Stimulated activated naive B cell treated with anti-CD40 and anti-IgM and Interleukin-4, amounts not matched to agents 10 μg/mL and 1 μg/mL and 100 μg/mL, for 72 hours (primary cell): ENCODE data around the gene TPM2.
"Not testable (repeated sequence)": the region's sequence is repeated elsewhere in the genome, so short reads cannot be mapped to it uniquely, and the experiment has no call there.

Experiments used
- ATAC-seq, 2 donors: fragments of 150-1000 bp; cut with Tn5 transposase; replicated peaks; 2 replicates each; pipeline ENCODE4 v1.10.0; 2021; ENCODE audit warnings: moderate library complexity in 1 of 2
- DNase-seq: peaks from one replicate; pipeline ENCODE4 v3.0.0; 2021
- H3K27ac Mint-ChIP-seq: one replicate; pipeline ENCODE4 v1.8.0; 2022; ENCODE audit warnings: mild to moderate bottlenecking, mixed read lengths
- H3K27me3 Mint-ChIP-seq, 2 donors: one replicate each; pipeline ENCODE4 v1.8.0; 2022; ENCODE audit warnings: mixed read lengths in 2 of 2
- H3K36me3 Mint-ChIP-seq, 2 donors: one replicate each; pipeline ENCODE4 v1.8.0; 2022; ENCODE audit warnings: mixed read lengths in 2 of 2, mild to moderate bottlenecking in 1 of 2
- H3K4me1 Mint-ChIP-seq, 2 donors: one replicate each; pipeline ENCODE4 v1.8.0; 2022; ENCODE audit warnings: mixed read lengths in 2 of 2, mild to moderate bottlenecking in 1 of 2
- H3K4me3 Mint-ChIP-seq, 2 donors: one replicate each; pipeline ENCODE4 v1.8.0; 2022; ENCODE audit warnings: mild to moderate bottlenecking in 2 of 2, mixed read lengths in 2 of 2, moderate library complexity in 1 of 2
- H3K9me3 Mint-ChIP-seq, 2 donors: one replicate each; pipeline ENCODE4 v1.8.0; 2022; ENCODE audit warnings: mixed read lengths in 2 of 2, mild to moderate bottlenecking in 1 of 2

TPM2 gene

GRCh38 chr9:35656348-35656747 is 33.4 kb downstream of the TPM2 start:
- Mint-ChIP-seq H3K4me1 (peaks cover 40 to 63% of the 10 kb centered on the region in 2 donors), H3K4me3 (no peak overlapping the region), H3K27me3 (peaks cover 5% of the 10 kb centered on the region in 2 donors), H3K27ac (peak overlapping the region; percentile 99), H3K9me3 (peaks cover 0 to 2% of the 10 kb centered on the region in 2 donors), H3K36me3 (peaks cover 22 to 27% of the 10 kb centered on the region in 2 donors)
- DNase-seq (no peak), ATAC-seq (no peak)

GRCh38 chr9:35653611-35654010 is 36.1 kb downstream of the TPM2 start:
- DNase-seq (no peak), ATAC-seq (no peak)
- Mint-ChIP-seq H3K27me3 (peaks cover 5% of the 10 kb centered on the region in 2 donors), H3K27ac (no peak overlapping the region), H3K4me1 (peaks cover 44 to 64% of the 10 kb centered on the region in 2 donors), H3K9me3 (peaks cover 0 to 2% of the 10 kb centered on the region in 2 donors), H3K4me3 (no peak overlapping the region), H3K36me3 (peaks cover 4 to 6% of the 10 kb centered on the region in 2 donors)

GRCh38 chr9:35652829-35653209 is 36.9 kb downstream of the TPM2 start:
- Mint-ChIP-seq H3K4me1 (peaks cover 49 to 69% of the 10 kb centered on the region in 2 donors), H3K4me3 (no peak overlapping the region), H3K27ac (no peak overlapping the region), H3K27me3 (peaks cover 2% of the 10 kb centered on the region in 2 donors), H3K9me3 (peaks cover 0 to under 1% of the 10 kb centered on the region in 2 donors), H3K36me3 (peaks cover 2 to 4% of the 10 kb centered on the region in 2 donors)
- ATAC-seq (no peak), DNase-seq (no peak)

GRCh38 chr9:35651956-35652828 is 37.5 kb downstream of the TPM2 start:
- H3K4me3 Mint-ChIP-seq = no peak overlapping the region
- no peaks in the 10 kb centered on the region for H3K27me3 Mint-ChIP-seq
- no peaks in the 10 kb centered on the region for H3K36me3 Mint-ChIP-seq
- H3K27ac Mint-ChIP-seq = no peak overlapping the region
- peaks cover 48 to 69% of the 10 kb centered on the region in 2 donors for H3K4me1 Mint-ChIP-seq
- no peak for DNase-seq
- no peaks in the 10 kb centered on the region for H3K9me3 Mint-ChIP-seq
- no peak for ATAC-seq

GRCh38 chr9:35650341-35651158 is 39.2 kb downstream of the TPM2 start, which contains the start of gene SIT1:
Gene SIT1 (minus strand): TSS chr9:35650931. CDS start chr9:35650853, 78 bp downstream.
- Mint-ChIP-seq H3K27ac (peak within 1 kb of the TSS; percentile 87), H3K27me3 (no peaks in the 10 kb centered on the region), H3K36me3 (peaks cover 0 to 4% of the 10 kb centered on the region in 2 donors), H3K4me3 (peak within 1 kb of the TSS; percentile 51 to 82), H3K4me1 (peaks cover 41 to 67% of the 10 kb centered on the region in 2 donors), H3K9me3 (no peaks in the 10 kb centered on the region)
- ATAC-seq (no peak), DNase-seq (no peak)

GRCh38 chr9:35649431-35650340 is 40.0 kb downstream of the TPM2 start:
- peaks cover 1 to 5% of the 10 kb centered on the region in 2 donors for H3K36me3 Mint-ChIP-seq
- peak overlapping the region; percentile 51 to 82 for H3K4me3 Mint-ChIP-seq
- ATAC-seq = no peak
- peaks cover 41 to 75% of the 10 kb centered on the region in 2 donors for H3K4me1 Mint-ChIP-seq
- no peak for DNase-seq
- no peaks in the 10 kb centered on the region for H3K27me3 Mint-ChIP-seq
- peak overlapping the region; percentile 87 for H3K27ac Mint-ChIP-seq
- no peaks in the 10 kb centered on the region for H3K9me3 Mint-ChIP-seq

GRCh38 chr9:35646533-35647265 is 43.0 kb downstream of the TPM2 start:
- peaks cover 9 to 10% of the 10 kb centered on the region in 2 donors for H3K36me3 Mint-ChIP-seq
- ATAC-seq (peak; percentile 82 to 84), DNase-seq (peak; percentile 88)
- H3K27ac Mint-ChIP-seq = peak overlapping the region; percentile 91
- H3K4me3 Mint-ChIP-seq = peak overlapping the region; percentile 87 to 100
- H3K9me3 Mint-ChIP-seq = peaks cover 0 to 1% of the 10 kb centered on the region in 2 donors
- peaks cover 60 to 93% of the 10 kb centered on the region in 2 donors for H3K4me1 Mint-ChIP-seq
- H3K27me3 Mint-ChIP-seq = no peaks in the 10 kb centered on the region

- ATAC-seq (no peak), DNase-seq (no peak)
- no peaks in the 10 kb centered on the region for H3K27me3 Mint-ChIP-seq
- H3K36me3 Mint-ChIP-seq = peaks cover 10% of the 10 kb centered on the region in 2 donors
- H3K4me1 Mint-ChIP-seq = peaks cover 62 to 93% of the 10 kb centered on the region in 2 donors
- peak overlapping the region; percentile 87 to 100 for H3K4me3 Mint-ChIP-seq
- H3K27ac Mint-ChIP-seq = peak overlapping the region; percentile 91
- peaks cover 0 to 1% of the 10 kb centered on the region in 2 donors for H3K9me3 Mint-ChIP-seq
These were observed 43.6 kb downstream of the TPM2 start for GRCh38 chr9:35646153-35646532.

GRCh38 chr9:35645736-35646135 is 44.0 kb downstream of the TPM2 start:
- H3K36me3 Mint-ChIP-seq = peaks cover 14% of the 10 kb centered on the region in 2 donors
- not testable (repeated sequence) for H3K9me3 Mint-ChIP-seq, DNase-seq, ATAC-seq, H3K27me3 Mint-ChIP-seq
- H3K4me1 Mint-ChIP-seq = peaks cover 62 to 93% of the 10 kb centered on the region in 2 donors
- peak overlapping the region; percentile 87 to 100 for H3K4me3 Mint-ChIP-seq
- H3K27ac Mint-ChIP-seq = peak overlapping the region; percentile 91

GRCh38 chr9:35643046-35643445 is 46.7 kb downstream of the TPM2 start:
- Mint-ChIP-seq H3K4me1 (peaks cover 55 to 88% of the 10 kb centered on the region in 2 donors), H3K9me3 (peaks cover 4 to 6% of the 10 kb centered on the region in 2 donors), H3K27ac (peak overlapping the region; percentile 90), H3K4me3 (no peak overlapping the region), H3K27me3 (no peaks in the 10 kb centered on the region), H3K36me3 (peaks cover 25 to 27% of the 10 kb centered on the region in 2 donors)
- no peak for DNase-seq
- ATAC-seq = no peak

- DNase-seq, ATAC-seq, H3K27me3 Mint-ChIP-seq: not testable (repeated sequence)
- H3K27ac Mint-ChIP-seq = peak overlapping the region; percentile 91
- H3K36me3 Mint-ChIP-seq = peaks cover 31 to 35% of the 10 kb centered on the region in 2 donors
- H3K9me3 Mint-ChIP-seq = peaks cover 8 to 14% of the 10 kb centered on the region in 2 donors
- peak overlapping the region in 1 of 2 donors; percentile 37 for H3K4me3 Mint-ChIP-seq
- peaks cover 64 to 91% of the 10 kb centered on the region in 2 donors for H3K4me1 Mint-ChIP-seq
These were observed 48.2 kb downstream of the TPM2 start for GRCh38 chr9:35641478-35641877.

- Mint-ChIP-seq H3K4me3 (peak overlapping the region; percentile 55 to 62), H3K27ac (peak overlapping the region; percentile 84), H3K36me3 (peaks cover 27 to 35% of the 10 kb centered on the region in 2 donors), H3K9me3 (peaks cover 8 to 14% of the 10 kb centered on the region in 2 donors), H3K4me1 (peaks cover 68 to 91% of the 10 kb centered on the region in 2 donors)
- H3K27me3 Mint-ChIP-seq, DNase-seq, ATAC-seq: not testable (repeated sequence)
These were observed 49.3 kb downstream of the TPM2 start for GRCh38 chr9:35640431-35640830.

- H3K4me1 Mint-ChIP-seq = peaks cover 72 to 91% of the 10 kb centered on the region in 2 donors
- peak overlapping the region; percentile 46 to 63 for H3K4me3 Mint-ChIP-seq
- no peak for ATAC-seq
- peaks cover 25 to 33% of the 10 kb centered on the region in 2 donors for H3K36me3 Mint-ChIP-seq
- H3K27me3 Mint-ChIP-seq = no peaks in the 10 kb centered on the region
- peaks cover 8 to 14% of the 10 kb centered on the region in 2 donors for H3K9me3 Mint-ChIP-seq
- DNase-seq = no peak
- H3K27ac Mint-ChIP-seq = peak overlapping the region; percentile 90
These were observed 50.1 kb downstream of the TPM2 start for GRCh38 chr9:35639631-35640030.
